A549 treated with AZD2906 at 1 μM for 4 hours (cell line): ENCODE results near the gene CCR2. TPM values are rescaled to one million over a fixed set of nuclear protein-coding genes. Genes with fewer than 3 reads are reported as not detected.

ENCODE experiments used
- total RNA-seq: library from RNA; stranded (reverse); fragments of 200-300 nt; extraction: Qiagen RNA extraction; gene quantifications from 5 replicates; pipeline ENCODE4 v1.2.3, GENCODE V29; 2022

Gene CCR2
- total RNA-seq = not detected in 5 replicates

GRCh38 chr3:46353647-46354410 is at the start of gene CCR2:
TSS of gene CCR2 (plus strand) at chr3:46354111. CDS start at chr3:46357528, 3,417 bp downstream.

GRCh38 chr3:46370839-46371518 is 17.1 kb downstream of the CCR2 start, which contains the start of gene CCR5:
TSS of gene CCR5 (plus strand) at chr3:46370946. CDS start at chr3:46372903, 1,957 bp downstream.

GRCh38 chr3:46406788-46407611 is 53.1 kb downstream of the CCR2 start, which contains the start of the genes CCR5AS and CCRL2:
TSS of gene CCR5AS (minus strand) at chr3:46407066.
TSS of gene CCRL2 (plus strand) at chr3:46407259. CDS start at chr3:46408080, 821 bp downstream.

Other genes with a start within 250 kb of the CCR2 start
- gene CCR1, start 145.8 kb upstream of the CCR2 start, total RNA-seq = not detected in 5 replicates
- not detected in 5 replicates for gene CCR3, start 111.7 kb upstream of the CCR2 start, total RNA-seq
- gene CCR5, start 16.8 kb downstream of the CCR2 start, total RNA-seq = not detected in 5 replicates
- gene CCRL2, start 53.1 kb downstream of the CCR2 start, total RNA-seq = 0.06 to 0.11 TPM (median 0.07 TPM) in 3 of 5 replicates, not detected in the others
- gene LTF, start 110.8 kb downstream of the CCR2 start, total RNA-seq = not detected in 5 replicates
- not detected in 5 replicates for gene RTP3, start 143.9 kb downstream of the CCR2 start, total RNA-seq
- gene LRRC2, start 212.2 kb downstream of the CCR2 start, total RNA-seq = not detected in 5 replicates